Measurements from ENCODE around the gene CACNG1. TPM values are rescaled to one million over a fixed set of nuclear protein-coding genes. Genes with fewer than 3 reads are reported as not detected.

CACNG1 gene
- total and polyA plus RNA-seq, 2 of the 4 experiments (the other 2 are of a cell fraction), result not detected

- Histone ChIP-seq H3K4me3 (ENCODE audit: insufficient read depth, low read depth, low read length) (no peak overlapping the region), H2BK20ac (ENCODE audit: low read depth, low read length) (no peak overlapping the region), H4K8ac (ENCODE audit: low read depth in 2 of 2, low read length in 2 of 2) (no peak overlapping the region), H2AK5ac (ENCODE audit: low read depth, low read length) (no peak overlapping the region), H3K79me1 (ENCODE audit: low read depth in 1 of 2, low read length in 2 of 2) (no peaks in the 10 kb centered on the region), H3K36me3 (ENCODE audit: control insufficient read depth, insufficient read depth, low read length) (no peaks in the 10 kb centered on the region), H4K91ac (ENCODE audit: insufficient read depth, low read depth, low read length) (no peak overlapping the region), H4K20me1 (ENCODE audit: insufficient read depth, low read length) (0 out of 2 replicates have a peak, but pooled peaks cover 4% of the 10 kb centered on the region), H3K9me1 (ENCODE audit: insufficient read depth, low read length) (peaks cover 5% of the 10 kb centered on the region), H4K5ac (ENCODE audit: low read depth, low read length) (no peak overlapping the region), H3K27ac (ENCODE audit: insufficient read depth, low read length) (no peak overlapping the region), H3K18ac (ENCODE audit: low read depth, low read length) (no peak overlapping the region), H3K4me1 (ENCODE audit: control insufficient read depth, insufficient read depth, low read length) (no peaks in the 10 kb centered on the region), H2AFZ (replicated peaks; ENCODE audit: low read length, poor library complexity) (no peak overlapping the region), H2BK15ac (ENCODE audit: low read depth, low read length) (no peak overlapping the region), H2BK120ac (ENCODE audit: low read depth, low read length) (no peak overlapping the region), H3K4me2 (ENCODE audit: low read depth, low read length) (no peak overlapping the region), H2BK5ac (ENCODE audit: low read depth, low read length, poor library complexity, severe bottlenecking) (no peak overlapping the region), H3K9me3 (ENCODE audit: control insufficient read depth, insufficient read depth, low read length) (peaks cover 20% of the 10 kb centered on the region), H3K27me3 (ENCODE audit: control insufficient read depth, insufficient read depth, low read length) (peaks cover 10% of the 10 kb centered on the region), H3K9ac (ENCODE audit: low read depth, low read length) (no peak overlapping the region), H2AK9ac (replicated peaks; ENCODE audit: low read depth, low read length, poor library complexity) (no peak overlapping the region), H3K56ac (ENCODE audit: extremely low read depth, insufficient read depth, low read length) (no peak overlapping the region), H3K4ac (ENCODE audit: low read depth, low read length) (no peak overlapping the region), H3K14ac (replicated peaks; ENCODE audit: low read depth, low read length) (no peak overlapping the region), H3K23ac (ENCODE audit: low read depth, low read length) (no peak overlapping the region)
- DNase-seq, result no peak
- BruUV-seq (replicated peaks), result no TSS peak
- ChIA-PET POLR2A (ENCODE audit: unreplicated experiment) (no interaction called here), CTCF (no interaction called here)
- in situ Hi-C loops (cut with MboI; ENCODE audit: low sequenced_read_pairs) (no loop called here), dilution Hi-C loops (cut with HindIII; ENCODE audit: low sequenced_read_pairs, unreplicated experiment) (no loop called here), intact Hi-C loops (cut with micrococcal nuclease) (no loop called here)
- ATAC-seq (ENCODE audit: low read depth), result no peak
- 100% methylated on average over 1 of the region's 5 CpGs; no CpG with 5 or more reads in 1 of the 2 experiments for WGBS, 2 experiments (ENCODE audit: extremely low coverage in 2 of 2, insufficient read length in 1 of 2)
- no peak for TF ChIP-seq CTCF (conservative IDR thresholded peaks at IDR 0.05; ENCODE audit: low read depth, low read length)
- no peak for TF ChIP-seq CHD1 (IDR thresholded peaks at IDR 0.05; ENCODE audit: low read depth, low read length)
- no peak for TF ChIP-seq NFE2L2 (IDR thresholded peaks at IDR 0.05; ENCODE audit: low read depth, low read length)
- TF ChIP-seq MXI1 (IDR thresholded peaks at IDR 0.05; ENCODE audit: borderline replicate concordance, low read depth, low read length), result no peak
- no peak for TF ChIP-seq RAD21 (IDR thresholded peaks at IDR 0.05; ENCODE audit: low read length)
- TF ChIP-seq BHLHE40 (IDR thresholded peaks at IDR 0.05; ENCODE audit: low read depth, low read length), result no peak
These were observed 7.5 kb downstream of the CACNG1 start for GRCh38 chr17:67051837-67052236.

Measured in IMR-90 (cell line).